CD4-positive, alpha-beta memory T cell (primary cell): ENCODE data around the gene NELFB. TPM values are rescaled to one million over a fixed set of nuclear protein-coding genes. Genes with fewer than 3 reads are reported as not detected.
A peak's percentile ranks its signal among the peaks of the same experiment; 100 is the strongest.

Experiments used
- CTCF ChIA-PET: fragments of 350-600 bp; sonication (Branson Sonifier 250); formaldehyde crosslinking; loops from one replicate; lab custom pipeline; 2021; ENCODE audit warnings: inconsistent platforms; ENCODE audit not compliant: partially characterized antibody; lab: Charles Lee
- POLR2A ChIA-PET: fragments of 350-600 bp; sonication (Branson Sonifier 250); formaldehyde crosslinking; loops from one replicate; lab custom pipeline; 2021; ENCODE audit not compliant: partially characterized antibody; lab: Charles Lee
- DNase-seq, 5 donors: peaks; one replicate each; pipeline versions ENCODE4 v3.0.0 to v3.0.0-alpha.2; 2020 to 2022; ENCODE audit warnings: mixed read lengths in 1 of 5
- H3K27ac ChIP-seq: one replicate; pipeline ENCODE4 v1.7.0; 2013; ENCODE audit warnings: low read depth, low read length
- H3K27me3 ChIP-seq: 2 replicates; pipeline ENCODE4 v1.7.0; 2013; ENCODE audit warnings: mild to moderate bottlenecking, low read length, moderate library complexity; ENCODE audit not compliant: insufficient read depth
- H3K36me3 ChIP-seq: 2 replicates; pipeline ENCODE4 v1.7.0; 2013; ENCODE audit warnings: mild to moderate bottlenecking, low read length, moderate library complexity; ENCODE audit not compliant: insufficient read depth
- H3K4me1 ChIP-seq: 2 replicates; pipeline ENCODE4 v1.7.0; 2013; ENCODE audit warnings: mild to moderate bottlenecking, low read length, moderate library complexity; ENCODE audit not compliant: insufficient read depth
- H3K4me3 ChIP-seq, 2 donors: one replicate each; pipeline ENCODE4 v1.7.0; 2013; ENCODE audit warnings: low read length in 2 of 2, mild to moderate bottlenecking in 1 of 2
- H3K9me3 ChIP-seq, 2 donors: one replicate each; pipeline ENCODE4 v1.7.0; 2013; ENCODE audit warnings: low read length in 2 of 2, control low read depth in 1 of 2; ENCODE audit not compliant: control insufficient read depth in 1 of 2
- H3K27ac Mint-ChIP-seq, 7 donors: one replicate each; pipeline ENCODE4 v1.8.0; 2020 to 2021; ENCODE audit warnings: mixed read lengths in 7 of 7, mild to moderate bottlenecking in 6 of 7, inconsistent platforms in 3 of 7, moderate library complexity in 3 of 7
- H3K27me3 Mint-ChIP-seq, 2 donors: one replicate each; pipeline ENCODE4 v1.8.0; 2020 to 2021; ENCODE audit warnings: mixed read lengths in 2 of 2
- H3K36me3 Mint-ChIP-seq, 2 donors: one replicate each; pipeline ENCODE4 v1.8.0; 2020 to 2021; ENCODE audit warnings: mixed read lengths in 2 of 2, inconsistent platforms in 1 of 2, mild to moderate bottlenecking in 1 of 2
- H3K4me1 Mint-ChIP-seq, 4 donors: one replicate each; pipeline ENCODE4 v1.8.0; 2020 to 2021; ENCODE audit warnings: mixed read lengths in 4 of 4, mild to moderate bottlenecking in 1 of 4
- H3K4me3 Mint-ChIP-seq, 8 donors: one replicate each; pipeline ENCODE4 v1.8.0; 2020 to 2021; ENCODE audit warnings: mixed read lengths in 8 of 8, mild to moderate bottlenecking in 7 of 8, moderate library complexity in 6 of 8, inconsistent platforms in 3 of 8
- H3K9me3 Mint-ChIP-seq, 8 donors: one replicate each; pipeline ENCODE4 v1.8.0; 2020 to 2021; ENCODE audit warnings: mixed read lengths in 8 of 8, mild to moderate bottlenecking in 5 of 8, inconsistent platforms in 3 of 8, moderate library complexity in 1 of 8
- intact Hi-C: fragments of 100-400 bp; cut with micrococcal nuclease; formaldehyde crosslinking; loops from one replicate; pipeline ENCODE4 v1.15.1; 2023
- polyA plus RNA-seq, 2 donors: library from polyadenylated mRNA; unstranded; fragments of 300-500 nt; fragmentation: Illumina TruSeq; gene quantifications; one replicate each; pipeline ENCODE4 v1.2.3, GENCODE V29; 2021
- total RNA-seq, 2 experiments: library from RNA; stranded (reverse); gene quantifications; one replicate each; pipeline ENCODE4 v1.2.3, GENCODE V29; 2021

Gene NELFB
- total and polyA plus RNA-seq, 4 experiments from 2014 or later, result 28.3 to 44.9 (median 36.5) TPM

DNA sequence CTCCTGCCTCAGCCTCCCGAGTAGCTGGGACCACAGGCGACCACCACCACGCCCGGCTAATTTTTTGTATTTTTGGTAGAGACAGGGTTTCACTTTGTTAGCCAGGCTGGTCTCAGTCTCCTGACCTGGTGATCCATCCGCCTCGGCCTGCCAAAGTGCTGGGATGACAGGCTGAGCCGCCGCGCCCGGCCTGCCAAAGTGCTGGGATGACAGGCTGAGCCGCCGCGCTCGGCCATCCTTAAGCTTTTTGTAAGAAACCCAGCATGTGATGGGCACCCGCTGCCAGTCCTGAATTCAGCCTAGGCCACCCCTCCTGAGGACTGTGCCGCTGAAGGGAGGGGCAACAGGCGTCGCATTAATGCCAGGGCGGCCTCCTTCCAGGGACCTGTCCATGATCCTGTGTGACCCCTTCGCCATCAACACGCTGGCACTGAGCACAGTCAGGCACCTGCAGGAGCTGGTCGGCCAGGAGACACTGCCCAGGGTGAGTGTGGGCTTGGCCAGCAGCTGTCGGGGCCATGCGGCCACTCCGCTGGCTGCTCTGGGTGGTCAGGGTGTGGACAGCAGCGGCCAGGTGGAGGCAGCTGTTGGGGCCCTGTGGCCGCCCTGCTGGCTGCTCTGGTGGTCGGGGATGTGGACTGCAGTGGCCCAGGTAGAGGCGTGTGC lies 10.5 kb downstream of the NELFB start:
- peaks cover 27% of the 10 kb centered on the region for H3K36me3 ChIP-seq
- Mint-ChIP-seq H3K27me3 (no peaks in the 10 kb centered on the region), H3K9me3 (no peaks in the 10 kb centered on the region), H3K4me3 (no peak overlapping the region), H3K27ac (no peak overlapping the region), H3K4me1 (peaks cover 4 to 12% (median 8%) of the 10 kb centered on the region in 4 donors), H3K36me3 (peaks cover 23 to 30% of the 10 kb centered on the region in 2 donors)
- no peak overlapping the region for H3K4me3 ChIP-seq
- H3K27me3 ChIP-seq, result no peaks in the 10 kb centered on the region
- no peaks in the 10 kb centered on the region for H3K4me1 ChIP-seq
- no peaks in the 10 kb centered on the region for H3K9me3 ChIP-seq
- intact Hi-C loops, result no loop called here
- ChIA-PET CTCF (no interaction called here), POLR2A (interaction anchor here (1.4 to 1.5 kb wide), 2 partner anchors 10 to 25 kb away, joined by 3 to 4 read pairs; partner anchors contain the start of genes NELFB and TUBB4B)
- H3K27ac ChIP-seq, result no peak overlapping the region
- no peak for DNase-seq

DNA sequence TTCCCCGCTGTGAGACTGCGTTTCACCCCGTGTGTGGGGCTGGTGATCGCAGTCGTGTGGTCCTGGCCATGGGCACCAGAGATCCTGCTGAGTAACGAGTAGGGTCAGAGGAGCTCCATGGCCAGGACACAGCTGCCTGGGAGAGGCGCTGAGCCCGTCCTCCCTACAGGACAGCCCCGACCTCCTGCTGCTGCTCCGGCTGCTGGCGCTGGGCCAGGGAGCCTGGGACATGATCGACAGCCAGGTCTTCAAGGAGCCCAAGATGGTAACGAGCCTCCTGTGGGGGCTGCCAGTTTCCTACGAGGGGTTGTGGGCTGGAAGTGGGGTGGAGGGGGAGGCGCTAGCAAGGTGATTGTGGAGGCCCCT lies 11.0 kb downstream of the NELFB start:
- H3K36me3 ChIP-seq, result peaks cover 27% of the 10 kb centered on the region

DNA sequence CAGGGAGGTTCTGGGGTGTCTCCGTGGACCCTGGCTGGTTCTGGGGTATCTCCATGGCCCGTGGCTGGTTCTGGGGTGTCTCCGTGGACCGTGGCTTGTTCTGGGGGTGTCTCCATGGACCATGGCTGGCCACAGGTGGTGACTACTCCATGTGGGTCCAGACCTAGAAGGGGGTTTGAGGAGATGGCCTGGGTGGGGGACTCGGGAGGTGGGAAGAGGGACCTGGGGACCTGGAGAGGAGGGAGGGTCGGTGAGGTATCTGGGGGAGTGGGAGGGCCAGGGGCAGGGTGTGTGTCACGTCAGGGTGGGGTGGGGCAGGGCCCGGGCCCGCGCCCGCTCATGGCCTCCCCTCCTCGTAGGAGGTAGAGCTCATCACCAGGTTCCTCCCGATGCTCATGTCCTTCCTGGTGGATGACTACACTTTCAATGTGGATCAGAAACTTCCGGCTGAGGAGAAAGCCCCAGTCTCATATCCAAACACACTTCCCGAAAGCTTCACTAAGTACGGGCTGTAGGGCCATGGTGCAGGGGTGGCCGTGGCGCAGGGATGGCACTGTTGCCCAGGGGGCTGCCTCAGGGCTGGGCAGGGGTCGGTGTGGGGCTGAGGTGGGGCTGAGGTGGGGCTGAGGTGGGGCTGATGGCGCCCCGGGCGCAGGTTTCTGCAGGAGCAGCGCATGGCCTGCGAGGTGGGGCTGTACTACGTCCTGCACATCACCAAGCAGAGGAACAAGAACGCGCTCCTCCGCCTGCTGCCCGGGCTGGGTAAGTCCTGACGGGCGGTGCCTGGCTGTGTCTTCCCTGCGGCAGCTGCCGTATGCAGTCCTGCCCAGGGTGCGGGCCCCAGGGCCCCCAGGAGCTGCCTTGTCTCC lies 11.7 kb downstream of the NELFB start:
- POLR2A ChIA-PET, result interaction anchor here (1.5 kb wide), 1 partner anchor 11 kb away, joined by 4 read pairs; the partner anchor contains the start of gene NELFB
- DNase-seq, result no peak

More for the DNA sequence above, 11.0 kb downstream of the NELFB start:
- intact Hi-C loops, result no loop called here
- Mint-ChIP-seq H3K27ac (no peak overlapping the region), H3K9me3 (no peaks in the 10 kb centered on the region), H3K36me3 (peaks cover 23 to 33% of the 10 kb centered on the region in 2 donors), H3K27me3 (no peaks in the 10 kb centered on the region), H3K4me1 (peaks cover 4 to 16% (median 9%) of the 10 kb centered on the region in 4 donors), H3K4me3 (no peak overlapping the region)
- no peaks in the 10 kb centered on the region for H3K9me3 ChIP-seq
- ChIA-PET POLR2A (interaction anchor here (1.5 kb wide), 1 partner anchor 10 kb away, joined by 4 read pairs; the partner anchor contains the start of gene NELFB), CTCF (interaction anchor here (1.7 kb wide), 1 partner anchor 21 kb away, joined by 3 read pairs; no protein-coding TSS in a partner anchor)
- DNase-seq, result no peak
- peaks cover 3% of the 10 kb centered on the region for H3K4me1 ChIP-seq
- no peak overlapping the region for H3K27ac ChIP-seq
- H3K4me3 ChIP-seq, result no peak overlapping the region
- H3K27me3 ChIP-seq, result no peaks in the 10 kb centered on the region

DNA sequence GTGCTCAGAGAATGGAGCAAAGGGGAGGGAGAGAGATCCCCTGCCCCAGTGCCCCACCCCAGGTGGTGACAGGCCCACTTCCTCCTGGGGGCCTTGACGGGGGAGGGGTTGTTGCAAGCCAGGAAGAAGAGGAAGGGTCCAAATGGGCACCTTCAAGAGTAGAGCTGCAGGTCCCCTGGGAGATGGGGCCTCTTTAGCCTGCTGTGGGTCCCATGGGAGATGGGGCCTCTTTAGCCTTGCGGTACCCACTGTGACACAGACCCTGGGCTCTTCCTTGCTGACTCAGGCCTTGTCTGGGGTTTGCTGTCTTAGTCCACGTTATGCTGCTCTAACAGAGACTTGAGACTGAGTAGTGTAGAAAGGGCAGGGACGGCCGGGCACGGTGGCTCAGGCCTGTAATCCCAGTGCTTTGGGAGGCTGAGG lies 12.8 kb downstream of the NELFB start:
- Mint-ChIP-seq H3K4me1 (peaks cover 8 to 19% (median 13%) of the 10 kb centered on the region in 4 donors), H3K36me3 (peaks cover 15 to 32% of the 10 kb centered on the region in 2 donors), H3K27ac (peak overlapping the region in 1 of 7 donors; percentile 29), H3K9me3 (no peaks in the 10 kb centered on the region), H3K27me3 (no peaks in the 10 kb centered on the region), H3K4me3 (no peak overlapping the region)
- Histone ChIP-seq H3K27me3 (no peaks in the 10 kb centered on the region), H3K4me3 (no peak overlapping the region), H3K4me1 (peaks cover 11% of the 10 kb centered on the region), H3K27ac (no peak overlapping the region), H3K36me3 (peaks cover 27% of the 10 kb centered on the region), H3K9me3 (no peaks in the 10 kb centered on the region)
- POLR2A ChIA-PET, result no interaction called here
- DNase-seq, result no peak
- intact Hi-C loops, result no loop called here
- CTCF ChIA-PET, result interaction anchor here (1.7 kb wide), 1 partner anchor 19 kb away, joined by 3 read pairs; no protein-coding TSS in a partner anchor

More for the DNA sequence above, 11.7 kb downstream of the NELFB start:
- Mint-ChIP-seq H3K4me3 (no peak overlapping the region), H3K36me3 (peaks cover 19 to 33% of the 10 kb centered on the region in 2 donors), H3K27me3 (no peaks in the 10 kb centered on the region), H3K27ac (no peak overlapping the region), H3K9me3 (no peaks in the 10 kb centered on the region), H3K4me1 (peaks cover 8 to 19% (median 13%) of the 10 kb centered on the region in 4 donors)
- Histone ChIP-seq H3K27me3 (no peaks in the 10 kb centered on the region), H3K36me3 (peaks cover 27% of the 10 kb centered on the region), H3K4me3 (no peak overlapping the region), H3K4me1 (peaks cover 10% of the 10 kb centered on the region), H3K9me3 (no peaks in the 10 kb centered on the region), H3K27ac (no peak overlapping the region)
- CTCF ChIA-PET, result interaction anchor here (1.7 kb wide), 1 partner anchor 20 kb away, joined by 3 read pairs; no protein-coding TSS in a partner anchor
- intact Hi-C loops, result no loop called here

DNA sequence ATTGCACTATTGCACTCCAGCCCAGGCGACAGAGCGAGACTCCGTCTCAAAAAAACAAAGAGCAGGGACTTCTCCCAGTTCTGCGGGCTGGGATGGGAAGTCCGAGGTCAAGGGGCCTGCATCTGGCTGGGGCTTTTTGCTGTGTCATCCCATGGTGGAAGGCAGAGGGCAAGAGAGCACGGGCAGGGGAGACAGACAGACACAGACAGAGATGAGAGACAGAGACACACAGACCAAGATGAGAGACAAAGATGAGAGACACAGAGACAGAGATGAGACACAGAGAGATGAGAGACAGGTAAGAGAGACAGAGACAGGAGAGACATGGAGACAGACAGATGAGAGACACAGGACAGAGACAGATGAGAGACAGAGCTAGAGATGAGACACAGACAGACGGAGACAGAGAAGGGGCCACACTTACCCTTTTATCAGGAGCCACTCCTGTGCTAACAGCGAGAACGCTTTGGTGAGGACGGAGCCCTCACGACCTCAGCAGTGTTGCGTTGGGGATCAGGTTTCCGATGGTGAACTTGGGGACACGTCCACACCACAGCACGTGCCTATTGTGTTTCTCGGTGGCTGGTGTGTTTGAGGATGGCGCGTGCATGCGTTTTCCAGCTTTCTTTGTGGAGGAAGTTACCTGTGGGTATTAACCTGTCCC lies 13.5 kb downstream of the NELFB start:
- Histone ChIP-seq H3K9me3 (no peaks in the 10 kb centered on the region), H3K27me3 (no peaks in the 10 kb centered on the region), H3K4me1 (peaks cover 11% of the 10 kb centered on the region), H3K36me3 (peaks cover 25% of the 10 kb centered on the region), H3K4me3 (no peak overlapping the region), H3K27ac (no peak overlapping the region)
- intact Hi-C loops, result no loop called here
- Mint-ChIP-seq H3K27ac (no peak overlapping the region), H3K27me3 (no peaks in the 10 kb centered on the region), H3K36me3 (peaks cover 18 to 29% of the 10 kb centered on the region in 2 donors), H3K4me3 (peak overlapping the region in 1 of 8 donors; percentile 27), H3K9me3 (no peaks in the 10 kb centered on the region), H3K4me1 (peaks cover 8 to 19% (median 13%) of the 10 kb centered on the region in 4 donors)
- POLR2A ChIA-PET, result no interaction called here
- CTCF ChIA-PET, result no interaction called here
- no peak for DNase-seq

DNA sequence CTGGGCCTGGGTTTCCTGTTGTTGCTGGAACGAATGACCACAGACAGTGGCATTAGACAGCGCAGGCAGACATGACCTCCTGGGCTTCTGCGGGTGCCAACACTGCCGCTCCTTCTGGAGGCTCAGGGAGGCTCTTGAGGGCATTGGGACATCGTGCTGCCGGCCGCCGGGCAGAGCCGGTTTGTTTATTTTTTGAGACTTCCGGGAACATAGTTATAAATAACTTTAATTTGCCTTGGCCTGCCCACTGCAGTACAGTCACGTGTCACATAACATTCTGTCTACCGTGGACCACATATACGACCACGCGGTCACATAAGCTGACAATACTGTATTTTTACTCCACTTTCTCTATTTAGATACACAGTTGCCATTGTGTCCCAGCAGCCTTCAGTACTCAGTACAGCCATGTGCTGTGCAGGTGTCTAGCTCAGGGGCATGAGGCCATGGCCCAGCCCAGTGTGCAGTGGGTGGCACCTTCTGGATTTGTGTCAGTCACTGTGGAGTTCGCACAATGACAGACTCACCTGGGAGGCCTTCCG lies 14.2 kb downstream of the NELFB start:
- H3K4me3 ChIP-seq, result no peak overlapping the region
- Mint-ChIP-seq H3K27me3 (no peaks in the 10 kb centered on the region), H3K9me3 (no peaks in the 10 kb centered on the region), H3K27ac (no peak overlapping the region), H3K36me3 (peaks cover 20 to 28% of the 10 kb centered on the region in 2 donors), H3K4me1 (peaks cover 8 to 19% (median 13%) of the 10 kb centered on the region in 4 donors), H3K4me3 (no peak overlapping the region)
- DNase-seq, result no peak
- POLR2A ChIA-PET, result no interaction called here
- H3K27me3 ChIP-seq, result no peaks in the 10 kb centered on the region
- no peak overlapping the region for H3K27ac ChIP-seq
- H3K9me3 ChIP-seq, result no peaks in the 10 kb centered on the region
- CTCF ChIA-PET, result no interaction called here
- H3K4me1 ChIP-seq, result peaks cover 11% of the 10 kb centered on the region
- H3K36me3 ChIP-seq, result peaks cover 18% of the 10 kb centered on the region
- intact Hi-C loops, result no loop called here
